ENCODE measurements around the gene ZNF662.
A peak's percentile ranks its signal among the peaks of the same experiment; 100 is the strongest.

The ZNF662 gene

GRCh38 chr3:42905740-42906069 lies 237 bp upstream of the ZNF662 start:
- peak overlapping the region; percentile 42 for H3K4me3 ChIP-seq (ENCODE audit: low read depth, low read length)
- in situ Hi-C loops (cut with HindIII; ENCODE audit: low sequenced_read_pairs), result no loop called here
- DNase-seq (ENCODE audit: low read depth, low spot score), result no peak
- no peak for TF ChIP-seq CTCF (IDR thresholded peaks at IDR 0.05; ENCODE audit: low read depth, low read length)

- no peak for DNase-seq (ENCODE audit: low read depth, low spot score)
- in situ Hi-C loops (cut with HindIII; ENCODE audit: low sequenced_read_pairs), result no loop called here
- H3K4me3 ChIP-seq (ENCODE audit: low read depth, low read length), result peak overlapping the region; percentile 42
- no peak for TF ChIP-seq CTCF (IDR thresholded peaks at IDR 0.05; ENCODE audit: low read depth, low read length)
Measured at GRCh38 chr3:42906848-42907183, 874 bp downstream of the ZNF662 start.

- in situ Hi-C loops (cut with HindIII; ENCODE audit: low sequenced_read_pairs), result no loop called here
- H3K4me3 ChIP-seq (ENCODE audit: low read depth, low read length), result no peak overlapping the region
Measured at GRCh38 chr3:42908675-42909074, 2.7 kb downstream of the ZNF662 start.

GRCh38 chr3:42911551-42911950 lies 5.6 kb downstream of the ZNF662 start:
- TF ChIP-seq CTCF (IDR thresholded peaks at IDR 0.05; ENCODE audit: low read depth, low read length), result no peak
- in situ Hi-C loops (cut with HindIII; ENCODE audit: low sequenced_read_pairs), result no loop called here
- H3K4me3 ChIP-seq (ENCODE audit: low read depth, low read length), result no peak overlapping the region
- no peak for DNase-seq (ENCODE audit: low read depth, low spot score)

More at GRCh38 chr3:42908675-42909074, 2.7 kb downstream of the ZNF662 start:
- TF ChIP-seq CTCF (IDR thresholded peaks at IDR 0.05; ENCODE audit: low read depth, low read length), result no peak
- no peak for DNase-seq (ENCODE audit: low read depth, low spot score)

GRCh38 chr3:42914771-42915515 lies 9.0 kb downstream of the ZNF662 start:
- TF ChIP-seq CTCF (IDR thresholded peaks at IDR 0.05; ENCODE audit: low read depth, low read length), result no peak
- H3K4me3 ChIP-seq (ENCODE audit: low read depth, low read length), result no peak overlapping the region
- in situ Hi-C loops (cut with HindIII; ENCODE audit: low sequenced_read_pairs), result no loop called here
- no peak for DNase-seq (ENCODE audit: low read depth, low spot score)

GRCh38 chr3:42923606-42924005 lies 17.7 kb downstream of the ZNF662 start:
- DNase-seq (ENCODE audit: low read depth, low spot score), result no peak

More at GRCh38 chr3:42923606-42924005, 17.7 kb downstream of the ZNF662 start:
- H3K4me3 ChIP-seq (ENCODE audit: low read depth, low read length), result no peak overlapping the region
- in situ Hi-C loops (cut with HindIII; ENCODE audit: low sequenced_read_pairs), result no loop called here
- no peak for TF ChIP-seq CTCF (IDR thresholded peaks at IDR 0.05; ENCODE audit: low read depth, low read length)

All from astrocyte of the spinal cord (primary cell).